Psoas muscle (tissue), 8 donors: ENCODE data around the gene CACNA1C. TPM values are rescaled to one million over a fixed set of nuclear protein-coding genes. Genes with fewer than 3 reads are reported as not detected.

Source experiments
- ATAC-seq, 4 donors: fragments of 200-7000 bp; cut with Tn5 transposase; one replicate each; pipeline ENCODE4 v1.9.1; 2020; ENCODE audit warnings: moderate library complexity in 3 of 4, mild to moderate bottlenecking in 2 of 4
- DNase-seq, 2 donors: peaks; one replicate each; pipeline ENCODE4 v3.0.0-alpha.2; 2020
- H3K27ac ChIP-seq: fragments of 200-600 bp; one replicate; pipeline ENCODE4 v1.8.0; 2022
- H3K27me3 ChIP-seq, 3 donors: fragments of 200-600 bp in 1 of 3; one replicate each; pipeline versions ENCODE4 v1.6.1 to v1.8.0; 2013 to 2022; ENCODE audit warnings: low read length in 2 of 3, mild to moderate bottlenecking in 2 of 3, moderate library complexity in 1 of 3; ENCODE audit not compliant: insufficient read depth in 3 of 3
- H3K36me3 ChIP-seq, 2 donors: fragments of 200-600 bp in 1 of 2; one replicate each; pipeline versions ENCODE4 v1.6.1 to v1.8.0; 2013 to 2022; ENCODE audit warnings: low read depth in 1 of 2, mild to moderate bottlenecking in 1 of 2, moderate library complexity in 1 of 2; ENCODE audit not compliant: insufficient read depth in 1 of 2
- H3K4me1 ChIP-seq: fragments of 200-600 bp; one replicate; pipeline ENCODE4 v1.8.0; 2022
- H3K4me3 ChIP-seq: fragments of 200-600 bp; one replicate; pipeline ENCODE4 v1.8.0; 2022; ENCODE audit warnings: mild to moderate bottlenecking
- H3K9me3 ChIP-seq: fragments of 200-600 bp; one replicate; pipeline ENCODE4 v1.8.0; 2022
- CTCF ChIP-seq: fragments of 200-600 bp; IDR thresholded peaks from one replicate; pipeline ENCODE4 v1.8.0; 2022; ENCODE audit warnings: antibody characterized with exemption
- WGBS, 3 donors: extraction: QIAGEN DNeasy Blood & Tissue Kit; methylation state at CpG; one replicate each; pipeline versions ENCODE4 v1.1.6 to v1.1.7; 2013; 5-methylcytosine and 5-hydroxymethylcytosine counted together
- intact Hi-C, 2 donors: fragments of 100-400 bp; cut with DNase I; formaldehyde crosslinking; loops; one replicate each; pipeline versions ENCODE4 v1.11.0 to v1.14.2; 2022
- polyA plus RNA-seq, 3 donors: library from polyadenylated mRNA; stranded (reverse); fragments of 200-250 nt; gene quantifications; one replicate each; pipeline ENCODE4 v1.2.3, GENCODE V29; 2013
- total RNA-seq, 4 donors: library from RNA; stranded (reverse); fragmentation: NEBNext Ultra II Directional in 2 of 4; extraction: Animal tissue kit (Norgen Biotek cat#: 25700) in 2 of 4; gene quantifications; one replicate each; pipeline versions ENCODE4 v1.2.1 to v1.2.4, GENCODE V29; 2021 to 2023
- donor health status: healthy with polysubstance abuse.
- donor health status: DM: no; HTN: no; CAD: no; lungs with moderate emphysema.
- donor health status: Bipolar disorder and iron deficiency.
- donor health status: healthy.
- donor health status: DM: yes; HTN: yes; CAD: no.
- donor health status: DM: no; HTN: no; CAD: no.
- donor health status: DM: no; HTN: no; CAD: no.
- donor health status: DM: yes; HTN: yes; CAD: no.

CACNA1C gene
- total and polyA plus RNA-seq, 7 donors = 0.26 to 2.9 (median 0.95) TPM

GRCh38 chr12:2180737-2181082 is 127.9 kb downstream of the CACNA1C start:
- Histone ChIP-seq H3K36me3 (no peaks in the 10 kb centered on the region), H3K27ac (no peak overlapping the region), H3K4me3 (no peak overlapping the region), H3K27me3 (peaks cover 0 to 21% (median 0%) of the 10 kb centered on the region in 3 donors), H3K9me3 (no peaks in the 10 kb centered on the region), H3K4me1 (no peaks in the 10 kb centered on the region)
- intact Hi-C loops = no loop called here
- ATAC-seq (no peak), DNase-seq (no peak)
- TF ChIP-seq CTCF = no peak
- WGBS, 3 donors = 80 to 82% (median 81%) methylated on average over 3 of the region's 3 CpGs

- Histone ChIP-seq H3K4me1 (no peaks in the 10 kb centered on the region), H3K9me3 (no peaks in the 10 kb centered on the region), H3K36me3 (no peaks in the 10 kb centered on the region), H3K27me3 (peaks cover 0 to 14% (median 3%) of the 10 kb centered on the region in 3 donors), H3K27ac (no peak overlapping the region), H3K4me3 (no peak overlapping the region)
- ATAC-seq (no peak), DNase-seq (no peak)
- intact Hi-C loops = no loop called here
- TF ChIP-seq CTCF = no peak
- 52% methylated on average over 23 of the region's 23 CpGs for WGBS, 3 donors
These were observed 131.1 kb downstream of the CACNA1C start for GRCh38 chr12:2183556-2184541.

GRCh38 chr12:2185751-2186341 is 133.1 kb downstream of the CACNA1C start:
- Histone ChIP-seq H3K4me3 (no peak overlapping the region), H3K27me3 (peaks cover 0 to 14% (median 3%) of the 10 kb centered on the region in 3 donors), H3K36me3 (no peaks in the 10 kb centered on the region), H3K27ac (no peak overlapping the region), H3K4me1 (no peaks in the 10 kb centered on the region), H3K9me3 (no peaks in the 10 kb centered on the region)
- DNase-seq (no peak), ATAC-seq (no peak)
- TF ChIP-seq CTCF = no peak
- intact Hi-C loops = no loop called here
- 73 to 79% (median 73%) methylated on average over 21 of the region's 21 CpGs for WGBS, 3 donors

- Histone ChIP-seq H3K4me3 (no peak overlapping the region), H3K9me3 (no peaks in the 10 kb centered on the region), H3K4me1 (no peaks in the 10 kb centered on the region), H3K27ac (no peak overlapping the region), H3K36me3 (no peaks in the 10 kb centered on the region), H3K27me3 (peaks cover 0 to 14% (median 3%) of the 10 kb centered on the region in 3 donors)
- no peak for DNase-seq
- intact Hi-C loops = no loop called here
- TF ChIP-seq CTCF = no peak
- ATAC-seq = no peak
- 85 to 89% (median 86%) methylated on average over 15 of the region's 15 CpGs for WGBS, 3 donors
These were observed 134.6 kb downstream of the CACNA1C start for GRCh38 chr12:2187195-2187945.
